SU-DHL-6 (cell line): ENCODE results near the gene CCDC85C.

Experiments used
- H2AFZ ChIP-seq: fragments of 200-600 bp; sonication (generic); 2 replicates; pipeline ENCODE4 v1.6.1; 2014; ENCODE audit warnings: low read depth, mild to moderate bottlenecking, moderate library complexity, mixed read lengths, antibody characterized with exemption, low read length; ENCODE audit not compliant: severe bottlenecking
- H3F3A ChIP-seq: fragments of 200-600 bp; shearing (Covaris generic); 2 replicates; pipeline ENCODE4 v1.6.0; 2016; ENCODE audit warnings: antibody characterized with exemption, mild to moderate bottlenecking; ENCODE audit not compliant: insufficient read depth
- H3K27ac ChIP-seq: fragments of 200-600 bp; sonication (generic); 2 replicates; pipeline ENCODE4 v1.5.1; 2016; ENCODE audit warnings: low read depth, mild to moderate bottlenecking, low read length, moderate library complexity, mixed read lengths
- H3K27me3 ChIP-seq: fragments of 200-600 bp; sonication (generic), shearing (Covaris generic); 2 replicates; pipeline ENCODE4 v1.6.0; 2014; ENCODE audit warnings: mild to moderate bottlenecking, low read length
- H3K36me3 ChIP-seq: fragments of 200-600 bp; sonication (generic); 2 replicates; pipeline ENCODE4 v1.6.1; 2014; ENCODE audit warnings: mild to moderate bottlenecking, low read length, mixed read lengths
- H3K4me2 ChIP-seq: fragments of 300-600, 200-600 bp; shearing (Covaris generic), sonication (generic); 2 replicates; pipeline ENCODE4 v1.6.0; 2014; ENCODE audit warnings: low read length, low read depth, mild to moderate bottlenecking; ENCODE audit not compliant: poor library complexity, severe bottlenecking
- H3K4me3 ChIP-seq: fragments of 200-600 bp; sonication (generic); 2 replicates; pipeline ENCODE4 v1.5.1; 2014; ENCODE audit warnings: antibody characterized with exemption, low read length, mild to moderate bottlenecking, mixed read lengths; ENCODE audit not compliant: insufficient read depth, poor library complexity, severe bottlenecking
- H3K79me2 ChIP-seq: fragments of 200-600 bp; sonication (generic); 2 replicates; pipeline ENCODE4 v1.6.1; 2014; ENCODE audit warnings: mild to moderate bottlenecking, low read length, moderate library complexity; ENCODE audit not compliant: insufficient read depth
- H3K9ac ChIP-seq: fragments of 200-600 bp; sonication (generic); 2 replicates; pipeline ENCODE4 v1.7.0; 2014; ENCODE audit warnings: mild to moderate bottlenecking, low read length
- H3K9me2 ChIP-seq: fragments of 200-600 bp; sonication (generic); replicated peaks from 2 replicates; pipeline ENCODE4 v1.6.1; 2014; ENCODE audit warnings: low read length; ENCODE audit not compliant: insufficient read depth
- H3K9me3 ChIP-seq: fragments of 200-600 bp; sonication (generic); 2 replicates; pipeline ENCODE4 v1.6.1; 2014; ENCODE audit warnings: low read length, mixed read lengths; ENCODE audit not compliant: insufficient read depth
- H4K20me1 ChIP-seq: fragments of 200-600 bp; sonication (generic); 2 replicates; pipeline ENCODE4 v1.6.1; 2014; ENCODE audit warnings: low read depth, mild to moderate bottlenecking, antibody characterized with exemption, low read length, moderate library complexity, mixed read lengths
- EZH2phosphoT487 ChIP-seq: fragments of 200-600 bp; sonication (generic), shearing (Covaris generic); conservative IDR thresholded peaks from 2 replicates; pipeline ENCODE4 v1.6.1; 2018; ENCODE audit warnings: mild to moderate bottlenecking, antibody characterized with exemption, low read length, moderate library complexity, mixed read lengths
- TF ChIP-seq, protein P1 (sequence below): fragments of 200-600 bp; sonication (generic); IDR thresholded peaks from one replicate; pipeline ENCODE4 v1.5.1; 2017; ENCODE audit warnings: antibody characterized with exemption, mild to moderate bottlenecking, low read length, moderate library complexity; ENCODE audit not compliant: insufficient read depth, poor library complexity, severe bottlenecking

Gene CCDC85C

DNA sequence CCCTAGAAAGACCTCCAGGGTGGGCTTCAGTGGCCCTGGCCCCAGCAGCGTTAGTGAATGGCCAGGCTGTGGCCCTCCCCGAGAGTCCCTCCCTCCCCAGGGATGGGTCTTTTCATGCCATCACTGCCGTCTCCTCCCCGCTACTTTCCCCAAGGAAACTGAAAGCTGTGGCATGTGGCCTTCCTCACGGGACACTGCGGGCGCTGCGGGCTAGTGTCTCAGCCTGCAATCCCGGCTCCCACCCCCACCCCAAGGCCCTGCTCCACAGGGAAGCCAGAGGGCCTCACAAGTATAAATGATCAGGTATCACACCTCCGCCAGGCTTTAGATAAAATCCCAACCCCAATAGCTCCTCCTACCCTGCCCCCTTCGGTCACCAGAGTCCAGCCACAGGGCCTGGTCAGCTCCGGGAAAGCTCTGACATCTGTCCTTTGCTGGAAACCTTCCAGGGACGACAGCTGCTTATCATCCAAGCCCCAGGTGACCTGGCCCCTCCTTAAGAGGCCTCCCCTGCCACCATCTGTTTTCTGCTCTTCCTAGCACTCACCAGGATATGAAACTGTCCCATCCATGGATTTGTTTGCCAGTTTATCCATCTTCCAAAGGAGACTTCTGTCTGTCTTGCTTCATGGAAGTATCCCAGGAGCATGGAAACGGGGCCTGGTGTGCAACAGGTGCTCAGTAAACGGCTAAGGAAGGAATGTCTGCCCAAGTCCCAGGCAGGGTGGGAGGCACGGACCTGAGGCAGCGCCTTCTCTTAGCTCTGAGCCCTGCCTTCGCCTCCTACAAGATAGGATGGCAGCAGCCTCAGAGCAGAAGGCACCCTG is 31.6 kb downstream of the CCDC85C start:
- Histone ChIP-seq H3F3A (no peaks in the 10 kb centered on the region), H3K9ac (no peak overlapping the region), H4K20me1 (no peaks in the 10 kb centered on the region), H3K9me3 (no peaks in the 10 kb centered on the region), H3K27me3 (no peaks in the 10 kb centered on the region), H2AFZ (no peak overlapping the region), H3K9me2 (no peaks in the 10 kb centered on the region), H3K27ac (no peak overlapping the region), H3K4me2 (no peak overlapping the region), H3K4me3 (no peak overlapping the region), H3K36me3 (no peaks in the 10 kb centered on the region), H3K79me2 (no peaks in the 10 kb centered on the region)
- TF ChIP-seq, protein P1, sequence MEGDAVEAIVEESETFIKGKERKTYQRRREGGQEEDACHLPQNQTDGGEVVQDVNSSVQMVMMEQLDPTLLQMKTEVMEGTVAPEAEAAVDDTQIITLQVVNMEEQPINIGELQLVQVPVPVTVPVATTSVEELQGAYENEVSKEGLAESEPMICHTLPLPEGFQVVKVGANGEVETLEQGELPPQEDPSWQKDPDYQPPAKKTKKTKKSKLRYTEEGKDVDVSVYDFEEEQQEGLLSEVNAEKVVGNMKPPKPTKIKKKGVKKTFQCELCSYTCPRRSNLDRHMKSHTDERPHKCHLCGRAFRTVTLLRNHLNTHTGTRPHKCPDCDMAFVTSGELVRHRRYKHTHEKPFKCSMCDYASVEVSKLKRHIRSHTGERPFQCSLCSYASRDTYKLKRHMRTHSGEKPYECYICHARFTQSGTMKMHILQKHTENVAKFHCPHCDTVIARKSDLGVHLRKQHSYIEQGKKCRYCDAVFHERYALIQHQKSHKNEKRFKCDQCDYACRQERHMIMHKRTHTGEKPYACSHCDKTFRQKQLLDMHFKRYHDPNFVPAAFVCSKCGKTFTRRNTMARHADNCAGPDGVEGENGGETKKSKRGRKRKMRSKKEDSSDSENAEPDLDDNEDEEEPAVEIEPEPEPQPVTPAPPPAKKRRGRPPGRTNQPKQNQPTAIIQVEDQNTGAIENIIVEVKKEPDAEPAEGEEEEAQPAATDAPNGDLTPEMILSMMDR, result no peak
- no peak for TF ChIP-seq EZH2phosphoT487

DNA sequence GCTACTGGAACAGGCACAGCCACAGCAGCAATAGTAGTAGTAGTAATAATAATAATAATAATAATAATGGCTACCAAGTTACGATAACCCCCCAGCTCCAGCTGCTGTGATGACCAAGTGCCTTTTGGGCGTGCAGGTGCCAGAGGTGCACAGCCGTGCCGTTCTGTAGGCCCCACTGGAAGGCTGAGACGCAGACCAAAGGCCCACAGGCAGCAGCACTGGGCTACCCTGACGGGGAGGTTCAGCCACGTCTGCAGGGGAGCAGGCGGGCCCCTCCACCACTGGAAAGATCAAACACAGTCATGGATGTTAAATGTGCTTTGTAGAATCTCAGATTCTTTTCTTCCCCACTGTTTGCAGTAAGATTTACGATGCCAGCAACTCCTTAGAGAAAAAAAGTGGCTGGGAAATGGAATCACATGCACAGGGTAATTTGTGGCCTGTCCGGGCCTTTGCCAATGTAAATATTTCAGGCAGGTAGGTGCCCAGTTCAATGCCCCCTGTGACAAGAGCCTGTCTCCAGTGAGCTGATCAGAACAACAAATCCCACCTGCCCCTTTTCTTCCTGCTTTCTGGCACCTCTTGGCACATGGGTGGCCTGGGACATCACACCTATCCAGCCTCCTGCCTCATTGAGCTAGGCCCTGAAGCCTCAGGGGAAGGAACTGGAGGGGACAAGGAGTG is 32.6 kb downstream of the CCDC85C start:
- no peaks in the 10 kb centered on the region for H3K79me2 ChIP-seq
- H3K4me3 ChIP-seq, result no peak overlapping the region
- no peaks in the 10 kb centered on the region for H3K36me3 ChIP-seq
- no peak for TF ChIP-seq EZH2phosphoT487
- TF ChIP-seq, protein P1, result no peak
- H3K27ac ChIP-seq, result no peak overlapping the region
- no peak overlapping the region for H2AFZ ChIP-seq
- no peak overlapping the region for H3K4me2 ChIP-seq
- no peaks in the 10 kb centered on the region for H4K20me1 ChIP-seq
- no peaks in the 10 kb centered on the region for H3K9me2 ChIP-seq
- no peak overlapping the region for H3K9ac ChIP-seq
- H3K27me3 ChIP-seq, result no peaks in the 10 kb centered on the region
- H3K9me3 ChIP-seq, result no peaks in the 10 kb centered on the region
- no peaks in the 10 kb centered on the region for H3F3A ChIP-seq

DNA sequence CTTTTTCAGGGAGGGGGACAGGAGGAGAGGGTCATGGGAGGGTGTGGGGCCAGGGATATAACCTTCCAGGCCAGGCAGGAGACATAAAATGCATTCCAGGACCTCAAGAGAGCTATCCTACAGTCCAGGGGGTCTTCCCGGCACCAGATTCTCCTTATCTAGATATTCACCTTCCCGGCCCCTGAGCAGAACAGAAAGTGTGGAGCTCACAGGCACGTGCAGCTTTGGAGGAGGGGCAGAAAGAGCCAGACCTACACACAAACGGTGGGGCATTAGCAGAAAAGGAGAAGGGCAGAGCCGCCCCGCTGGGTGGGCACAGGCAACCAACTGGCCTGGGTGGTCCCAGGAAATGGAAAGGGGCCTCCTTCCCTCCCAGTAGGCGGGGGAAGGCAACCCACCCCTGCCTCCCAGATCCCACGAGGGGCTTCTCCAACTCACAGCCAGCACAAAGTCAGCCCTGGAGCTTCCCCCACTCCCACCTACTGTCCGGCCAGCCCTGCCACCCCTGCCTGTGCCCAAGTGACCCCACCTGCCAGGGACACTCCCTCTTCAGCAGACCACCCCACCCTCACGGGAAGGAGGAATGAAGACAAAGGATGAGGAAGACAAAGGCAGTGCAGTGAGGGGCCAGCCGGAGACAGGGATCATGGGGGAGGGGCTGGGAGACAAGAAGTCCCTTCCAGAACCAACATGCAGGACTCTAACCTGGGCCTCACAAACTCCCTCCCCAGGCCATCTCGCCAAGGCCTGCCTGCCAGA is 33.3 kb downstream of the CCDC85C start:
- no peak for TF ChIP-seq EZH2phosphoT487
- TF ChIP-seq, protein P1, result no peak
- H3K4me2 ChIP-seq, result no peak overlapping the region
- H3F3A ChIP-seq, result no peaks in the 10 kb centered on the region
- H3K4me3 ChIP-seq, result no peak overlapping the region
- H3K9ac ChIP-seq, result no peak overlapping the region
- no peaks in the 10 kb centered on the region for H3K79me2 ChIP-seq
- no peaks in the 10 kb centered on the region for H3K27me3 ChIP-seq
- no peaks in the 10 kb centered on the region for H3K9me2 ChIP-seq
- no peaks in the 10 kb centered on the region for H3K9me3 ChIP-seq
- no peaks in the 10 kb centered on the region for H4K20me1 ChIP-seq
- no peak overlapping the region for H3K27ac ChIP-seq
- H2AFZ ChIP-seq, result no peak overlapping the region
- no peaks in the 10 kb centered on the region for H3K36me3 ChIP-seq
